ENCODE results near the gene ISOC2. TPM values are rescaled to one million over a fixed set of nuclear protein-coding genes. Genes with fewer than 3 reads are reported as not detected.
"Not testable (repeated sequence)": the region's sequence is repeated elsewhere in the genome, so short reads cannot be mapped to it uniquely, and the experiment has no call there.

Gene ISOC2
- total RNA-seq, 1 experiment from 2014 or later, result 123 TPM

DNA sequence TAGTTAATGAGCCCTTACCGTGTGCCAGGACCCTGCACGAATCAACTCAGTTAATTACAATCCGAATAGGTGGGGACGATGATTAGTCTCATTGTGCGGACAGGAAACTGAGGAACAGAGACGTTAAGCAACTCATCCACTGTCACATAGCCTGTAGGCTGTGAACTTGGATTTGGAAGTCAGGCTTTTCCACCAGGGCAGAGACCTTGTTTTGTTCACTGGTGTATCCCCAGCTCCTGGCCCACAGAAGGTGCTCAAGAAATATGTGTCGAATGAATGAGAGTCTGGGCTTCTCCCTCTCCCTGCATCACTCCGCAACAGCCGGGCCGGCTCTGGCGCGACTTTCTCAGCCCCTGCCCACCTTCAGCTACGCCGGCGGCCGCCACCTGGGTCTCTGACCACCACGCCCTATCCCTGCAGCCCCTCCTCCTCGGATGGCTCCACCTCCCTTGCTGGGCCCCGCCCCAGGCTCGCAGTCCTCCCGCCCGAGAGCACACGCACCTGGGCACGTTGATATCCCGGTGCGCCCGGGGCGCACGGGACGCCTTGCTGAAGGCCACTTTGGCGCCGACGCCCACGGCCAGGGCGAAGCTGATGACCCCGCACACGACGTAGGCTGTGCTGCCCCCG, 19.6 kb downstream of the ISOC2 start:
- DNase-seq (ENCODE audit: low read depth), result no peak

DNA sequence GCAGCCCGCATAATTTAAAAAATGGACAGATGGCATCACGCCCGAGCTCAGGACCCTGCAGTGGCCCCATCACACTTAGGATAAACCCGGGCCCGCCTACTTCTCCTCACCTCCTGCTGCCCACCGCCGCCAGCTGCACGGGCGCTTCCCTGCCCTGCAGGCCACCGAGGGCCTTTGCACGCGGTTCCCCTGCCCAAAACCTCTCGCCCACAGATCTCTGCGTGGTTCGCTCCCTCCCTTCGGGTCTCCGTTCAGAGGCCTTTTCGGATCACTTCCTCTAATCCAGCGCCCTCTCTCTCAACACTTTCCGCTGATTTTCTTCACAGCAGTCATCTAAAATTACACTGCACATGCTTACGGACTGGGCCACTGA, 20.1 kb downstream of the ISOC2 start:
- DNase-seq (ENCODE audit: low read depth), result no peak

DNA sequence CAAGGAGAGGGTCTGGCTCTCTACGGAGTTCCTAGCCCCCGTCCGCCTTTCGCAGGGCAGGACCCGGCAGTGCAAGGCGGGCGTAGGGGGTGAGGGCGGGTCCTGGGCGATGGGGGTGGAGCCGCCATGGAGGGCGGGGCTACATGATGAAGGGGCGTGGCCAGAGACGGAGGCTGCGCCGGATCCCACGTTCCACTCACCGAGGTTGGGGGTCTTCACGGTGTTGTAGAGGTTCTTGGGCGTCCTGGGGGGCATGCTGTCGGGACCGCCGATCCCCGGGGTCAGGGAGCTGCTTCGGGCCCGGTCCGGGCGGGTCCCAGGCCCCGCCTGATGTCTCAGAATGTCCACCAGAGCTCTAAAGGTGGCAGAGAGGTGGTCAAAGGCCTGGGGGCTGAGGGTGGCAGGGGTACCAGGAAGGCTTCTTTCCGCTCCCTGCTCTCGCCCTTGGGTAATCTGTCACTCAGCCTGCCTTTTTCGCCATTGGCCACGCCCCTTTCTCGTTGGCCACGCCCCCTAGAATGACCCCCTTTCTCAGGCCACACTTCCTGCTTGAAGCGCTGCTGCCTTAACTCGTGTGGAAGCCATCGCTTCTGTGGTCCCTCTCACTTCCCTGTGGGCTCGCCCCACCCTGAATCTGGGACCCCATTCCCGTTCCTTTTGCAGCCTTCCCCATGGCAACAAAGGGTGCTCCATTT, 20.9 kb downstream of the ISOC2 start:
- no peak for DNase-seq (ENCODE audit: low read depth)

DNA sequence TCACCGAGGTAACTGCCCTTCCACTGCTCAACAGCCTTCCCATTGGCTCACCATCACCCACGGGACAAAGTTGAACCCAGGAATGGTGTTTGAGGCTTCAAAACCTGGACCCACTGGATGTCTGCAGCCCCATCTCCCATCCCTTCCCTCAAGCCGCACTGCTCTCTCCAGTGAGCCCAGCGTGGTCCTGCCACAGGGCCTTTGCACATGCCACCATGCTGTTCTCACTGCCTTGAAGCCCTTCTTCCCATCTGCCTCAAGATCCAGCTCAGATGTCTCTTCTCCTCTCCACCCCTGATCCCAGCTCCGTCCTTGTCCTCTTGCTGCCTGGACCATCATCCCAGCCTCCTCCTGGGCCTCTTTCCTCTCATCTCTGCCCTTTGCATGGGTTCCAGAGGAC, 22.4 kb downstream of the ISOC2 start:
- no peak for DNase-seq (ENCODE audit: low read depth)

DNA sequence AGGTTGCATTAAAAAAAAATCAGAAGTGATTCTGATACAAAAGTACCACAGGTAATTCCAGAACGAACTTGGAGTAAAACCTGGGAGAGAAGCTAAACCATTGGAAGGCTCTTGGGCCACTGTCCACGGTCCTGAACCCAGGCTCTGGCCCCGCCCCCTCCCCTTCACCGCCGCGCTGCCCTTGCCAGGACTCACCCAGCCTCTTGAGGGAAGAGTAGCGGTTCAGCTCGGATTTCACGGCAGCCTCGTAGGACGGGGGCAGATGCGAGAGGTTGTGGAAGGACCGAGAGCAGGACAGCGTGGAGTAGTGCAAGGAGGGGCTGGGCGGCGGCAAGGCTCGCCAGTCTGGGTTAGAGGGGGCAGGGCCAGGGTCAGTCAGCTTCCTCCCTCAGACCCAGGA, 24.0 kb downstream of the ISOC2 start:
- peak; percentile 74 for DNase-seq (ENCODE audit: low read depth)

DNA sequence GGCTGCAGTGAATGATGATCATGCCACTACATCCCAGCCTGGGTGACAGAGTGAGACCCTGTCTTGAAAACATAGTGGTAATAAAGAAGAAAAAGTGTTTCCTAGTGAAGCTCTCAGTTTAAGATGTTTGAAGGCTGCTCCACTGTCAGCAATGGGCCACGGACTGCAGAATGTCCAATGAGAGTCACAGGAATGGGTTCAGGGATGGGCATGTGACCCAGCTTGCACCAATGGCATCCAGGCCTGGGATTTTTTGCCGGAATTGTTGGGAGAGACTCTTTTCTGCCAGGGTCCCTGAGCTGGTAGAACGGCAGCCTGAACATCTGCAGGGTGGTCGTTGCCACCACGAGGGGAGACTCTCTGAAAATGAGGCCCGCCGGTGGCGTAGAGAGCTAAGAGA, 24.6 kb downstream of the ISOC2 start:
- no peak for DNase-seq (ENCODE audit: low read depth)

DNA sequence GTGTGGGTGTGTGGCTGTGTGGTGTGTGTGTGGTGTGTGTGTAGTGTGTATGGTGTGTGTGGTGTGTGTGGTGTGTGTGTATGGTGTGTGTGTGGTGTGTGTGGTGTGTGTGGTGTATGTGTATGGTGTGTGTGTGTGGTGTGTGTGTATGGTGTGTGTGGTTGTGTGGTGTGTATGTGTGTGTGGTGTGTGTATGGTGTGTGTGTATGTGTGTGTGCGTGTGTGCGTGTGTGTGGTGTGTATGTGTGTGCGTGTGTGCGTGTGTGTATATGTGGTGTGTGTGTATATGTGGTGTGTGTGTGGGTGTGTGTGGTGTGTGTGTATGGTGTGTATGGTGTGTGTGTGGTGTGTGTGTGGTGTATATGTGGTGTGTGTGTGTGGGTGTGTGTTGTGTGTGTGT, 26.4 kb downstream of the ISOC2 start:
- DNase-seq (ENCODE audit: low read depth), result no peak

DNA sequence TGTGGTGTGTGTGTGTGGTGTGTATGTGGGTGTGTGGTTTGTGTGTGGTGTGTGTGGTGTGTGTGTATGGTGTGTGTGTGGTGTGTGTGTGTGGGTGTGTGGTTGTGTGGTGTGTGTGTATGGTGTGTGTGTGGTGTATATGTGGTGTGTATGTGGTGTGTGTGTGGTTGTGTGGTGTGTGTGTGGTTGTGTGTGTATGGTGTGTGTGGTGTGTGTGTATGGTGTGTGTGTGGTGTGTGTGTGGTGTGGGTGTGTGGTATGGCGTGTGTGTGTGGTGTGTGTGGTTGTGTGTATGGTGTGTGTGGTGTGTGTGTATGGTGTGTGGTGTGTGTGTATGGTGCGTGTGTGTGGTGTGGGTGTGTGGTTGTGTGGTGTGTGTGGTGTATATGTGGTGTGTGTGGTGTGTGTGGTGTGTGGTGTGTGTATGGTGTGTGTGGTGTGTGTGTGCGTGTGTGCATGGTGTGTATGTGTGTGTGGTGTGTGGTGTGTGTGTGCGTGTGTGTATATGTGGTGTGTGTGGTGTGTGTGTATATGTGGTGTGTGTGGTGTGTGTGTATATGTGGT, 27.0 kb downstream of the ISOC2 start:
- no peak for DNase-seq (ENCODE audit: low read depth)

DNA sequence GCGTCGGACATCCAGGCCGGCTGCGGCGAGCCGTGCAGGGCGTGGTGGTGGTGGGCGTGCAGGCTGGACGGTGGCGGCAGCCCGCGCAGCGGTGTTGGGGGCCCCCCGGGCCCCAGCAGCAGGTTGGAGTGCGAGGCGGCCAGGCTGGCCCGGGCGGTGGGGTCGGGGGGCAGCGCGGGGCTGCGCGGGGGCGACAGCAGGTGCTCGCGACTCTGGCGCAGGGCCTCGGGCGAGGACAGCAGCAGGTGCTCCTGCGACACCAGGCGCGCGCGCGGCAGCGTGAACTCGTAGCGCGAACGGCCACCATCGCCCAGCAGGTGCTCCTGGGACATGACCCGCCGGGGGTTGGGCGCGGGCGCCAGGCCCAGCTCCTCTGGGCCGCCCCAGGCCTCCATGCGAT, 28.1 kb downstream of the ISOC2 start:
- DNase-seq (ENCODE audit: low read depth), result no peak

DNA sequence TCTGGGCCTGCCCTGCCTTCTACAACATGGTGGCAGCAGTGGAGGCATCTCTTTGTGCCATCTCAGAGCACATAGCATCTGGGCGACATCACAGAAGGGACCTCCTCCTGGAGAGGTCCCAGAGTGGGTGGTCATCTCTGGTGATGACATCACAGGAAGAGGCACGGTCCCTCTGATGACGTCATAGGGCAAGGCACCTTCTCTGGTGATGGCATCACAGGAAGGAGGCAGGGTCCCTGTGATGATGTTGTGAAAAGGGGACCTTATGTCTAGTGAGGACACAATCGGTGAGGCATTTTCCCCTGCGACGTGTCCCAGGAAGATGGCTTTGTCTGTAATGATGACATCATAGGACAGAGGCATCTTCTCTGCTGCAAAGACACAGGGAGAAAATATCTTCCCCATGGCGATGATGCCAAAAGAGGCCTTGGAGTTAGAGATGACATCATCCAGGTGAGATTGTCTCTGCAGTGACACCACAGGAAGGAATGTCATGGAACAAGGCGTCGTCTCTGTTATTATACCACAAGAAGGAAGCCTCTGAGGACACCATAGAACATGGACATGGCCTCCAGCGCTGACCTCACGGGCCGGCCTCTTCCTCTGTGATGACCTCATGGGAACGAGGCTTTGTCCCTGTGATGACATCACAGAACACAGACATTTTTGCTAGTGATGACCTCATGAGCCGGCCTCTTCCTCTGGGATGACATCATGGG, 29.0 kb downstream of the ISOC2 start:
- no peak for DNase-seq (ENCODE audit: low read depth)

DNA sequence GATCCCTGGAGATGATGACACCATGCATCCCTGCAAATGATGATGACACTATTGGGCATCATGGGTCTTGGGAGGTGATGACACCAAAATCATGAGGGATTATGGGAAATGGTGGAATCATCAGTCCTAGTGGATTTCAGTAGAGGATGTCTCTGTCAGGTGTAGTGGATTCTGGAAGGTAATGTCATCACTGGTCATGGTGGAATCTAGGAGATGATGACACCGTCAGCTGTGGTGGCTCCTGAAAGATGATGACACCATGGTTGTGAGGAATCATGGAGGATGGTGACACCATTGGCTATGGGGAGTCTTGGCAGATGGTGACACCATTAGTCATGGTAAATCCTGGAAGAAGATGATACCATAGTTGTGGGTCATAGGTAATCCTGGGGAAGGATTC, 30.3 kb downstream of the ISOC2 start:
- no peak for DNase-seq (ENCODE audit: low read depth)

DNA sequence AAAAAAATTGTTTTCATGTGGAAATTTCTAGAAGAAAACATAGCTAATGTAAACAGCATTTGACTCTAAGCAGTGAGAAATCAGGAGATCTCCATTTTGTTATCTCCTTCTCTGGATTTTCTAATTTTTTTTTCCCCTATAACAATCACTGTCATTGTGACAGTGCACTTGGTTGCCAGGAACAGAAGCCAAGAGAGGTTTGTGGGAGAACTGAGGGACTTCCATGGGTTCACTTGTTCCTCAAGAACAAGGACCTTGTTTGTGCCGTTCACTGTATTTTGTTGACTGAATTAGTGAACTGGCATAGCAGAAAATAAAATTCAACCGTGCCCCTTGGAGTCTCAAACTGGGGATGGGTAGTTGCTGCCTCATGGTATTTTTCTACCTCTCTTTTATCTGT, 35.4 kb downstream of the ISOC2 start:
- no peak for DNase-seq (ENCODE audit: low read depth)

DNA sequence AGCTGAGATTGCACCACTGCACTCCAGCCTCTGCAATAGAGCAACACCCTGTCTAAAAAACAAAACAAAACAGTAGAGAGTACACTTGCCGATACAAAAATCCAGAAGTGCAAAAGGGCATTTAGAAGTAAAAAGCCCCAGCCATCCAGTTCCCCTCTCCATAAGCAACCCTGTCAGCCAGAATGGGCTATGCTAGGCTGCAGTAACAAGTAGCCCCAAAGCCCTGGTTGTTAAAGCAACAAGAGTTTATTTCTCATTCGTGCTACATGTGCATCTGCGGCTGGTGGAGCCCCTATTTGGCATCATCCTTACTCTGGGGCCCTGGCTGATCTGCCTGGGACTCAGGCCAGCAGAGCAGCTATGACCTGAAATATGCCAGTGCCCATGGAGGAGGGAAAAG, 36.9 kb downstream of the ISOC2 start:
- DNase-seq (ENCODE audit: low read depth), result no peak

DNA sequence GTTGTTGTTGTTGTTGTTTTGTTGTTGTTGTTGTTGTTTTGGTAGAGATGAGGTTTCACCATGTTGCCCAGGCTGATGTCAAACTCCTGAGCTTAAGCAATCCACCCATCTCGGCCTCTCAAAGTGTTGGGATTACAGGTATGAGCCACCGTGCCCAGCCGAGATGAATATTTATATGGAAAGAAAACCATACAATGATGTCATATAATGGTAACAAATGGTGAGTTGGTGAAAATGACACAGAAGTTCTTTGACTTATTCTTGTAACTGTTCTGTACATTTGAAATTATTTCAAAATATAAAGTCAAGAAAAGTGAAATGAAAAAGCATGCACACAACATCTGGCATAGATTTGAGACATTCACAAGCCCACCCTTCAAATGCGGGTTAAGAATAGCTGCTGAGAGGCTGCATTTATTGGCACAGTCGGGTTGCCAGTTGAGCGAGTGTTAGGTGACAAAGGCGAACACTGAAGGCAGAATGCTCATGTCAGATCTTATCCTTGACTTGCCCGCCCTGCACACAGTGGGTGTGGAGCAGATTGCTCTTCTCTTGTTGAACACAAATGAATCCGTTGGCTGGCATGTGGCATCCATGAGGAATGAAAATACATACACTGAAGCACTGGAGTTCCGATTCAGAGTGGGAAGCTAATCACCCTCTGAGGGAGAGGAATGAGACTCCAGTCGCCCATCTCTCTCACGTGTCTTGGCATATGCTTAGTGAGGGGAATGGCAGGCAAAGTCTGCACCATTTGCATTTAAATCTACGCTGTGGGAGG, 38.0 kb downstream of the ISOC2 start:
- DNase-seq (ENCODE audit: low read depth), result no peak

DNA sequence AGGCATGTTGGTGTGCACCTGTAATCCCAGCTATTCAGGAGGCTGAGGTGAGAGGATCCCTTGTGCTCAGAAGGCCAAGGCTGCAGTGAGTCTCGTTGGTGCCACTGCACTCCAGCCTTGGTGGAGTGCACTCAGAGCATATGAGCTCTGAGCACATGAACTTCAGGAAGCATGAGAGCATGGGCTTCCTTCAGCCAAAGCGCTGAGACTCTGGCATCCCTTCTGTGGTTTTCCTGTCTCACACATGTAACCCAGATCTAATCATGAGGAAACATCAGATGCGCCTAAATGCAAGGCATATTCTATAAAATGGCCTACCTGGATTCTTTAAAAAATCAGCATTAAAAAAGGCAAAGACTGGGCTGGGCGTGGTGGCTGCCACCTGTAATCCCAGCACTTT, 40.2 kb downstream of the ISOC2 start:
- not testable (repeated sequence) for DNase-seq (ENCODE audit: low read depth)

DNA sequence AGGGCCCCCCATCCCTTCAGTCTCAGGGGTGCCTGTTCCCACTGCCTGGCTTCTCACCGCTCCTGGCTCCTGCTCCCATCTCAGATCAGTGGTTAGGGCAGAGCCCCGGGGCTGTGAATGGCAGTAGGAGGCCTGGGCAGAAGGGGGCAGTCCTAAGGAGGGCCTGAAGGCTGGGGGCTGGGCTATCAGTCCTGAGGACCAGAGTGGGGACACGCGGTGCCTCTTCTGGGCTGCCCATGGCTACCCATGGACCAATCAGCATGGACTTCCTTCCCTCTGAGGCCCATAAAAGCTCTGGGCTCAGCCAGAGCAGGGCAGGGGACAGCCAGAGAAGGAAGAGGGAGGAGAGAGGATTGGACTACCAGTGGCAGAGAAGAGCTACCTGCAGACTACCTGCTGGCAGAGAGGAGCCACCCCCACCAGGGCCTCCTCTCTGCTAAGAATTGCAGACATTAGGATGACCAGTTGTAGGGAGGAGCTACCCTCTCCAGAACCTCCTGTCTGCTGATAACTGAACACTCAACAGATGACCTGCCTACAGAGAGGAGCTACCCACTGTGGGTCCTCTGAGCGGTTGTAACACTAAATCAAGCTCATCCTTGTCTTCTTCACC, 41.7 kb downstream of the ISOC2 start:
- DNase-seq (ENCODE audit: low read depth), result no peak

DNA sequence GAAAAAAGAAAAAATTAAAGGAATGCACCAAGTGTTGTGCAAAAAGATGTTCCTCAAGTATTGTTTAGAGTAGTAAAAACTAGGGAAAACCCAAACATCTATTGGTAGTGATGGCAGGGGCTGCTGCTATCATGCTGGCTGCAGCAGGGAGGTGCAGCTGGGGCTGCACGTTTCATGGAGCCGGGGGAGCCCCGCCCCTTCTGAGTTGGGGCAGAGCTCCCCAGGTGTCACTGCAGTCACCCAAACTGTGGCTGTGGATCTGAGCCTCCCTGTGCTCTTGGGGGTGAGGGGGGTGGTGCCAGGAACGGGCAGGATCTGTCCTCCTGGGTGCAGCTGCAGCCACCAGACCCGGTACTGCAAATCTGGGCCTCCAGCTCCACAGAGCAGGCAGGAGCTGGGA, 42.3 kb downstream of the ISOC2 start:
- no peak for DNase-seq (ENCODE audit: low read depth)

DNA sequence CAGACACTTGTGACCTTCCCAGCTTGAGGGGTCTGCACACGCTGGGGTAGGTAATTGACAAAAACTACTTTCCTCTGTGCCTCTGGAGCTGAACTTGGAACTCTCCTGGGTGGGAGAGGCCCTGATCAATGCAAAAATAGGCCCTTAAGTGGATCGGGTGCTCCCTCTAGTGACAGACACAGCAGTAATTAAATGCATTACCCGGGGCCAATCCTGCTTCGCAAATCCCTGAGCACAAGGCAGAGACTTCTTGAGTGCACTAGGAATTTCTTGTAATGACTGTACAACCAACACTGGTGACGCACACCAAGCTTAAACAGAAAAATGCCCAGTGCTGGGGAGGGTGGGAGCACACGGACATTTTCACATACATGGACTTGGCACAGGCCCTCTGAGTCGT, 43.3 kb downstream of the ISOC2 start:
- DNase-seq (ENCODE audit: low read depth), result peak; percentile 79

DNA sequence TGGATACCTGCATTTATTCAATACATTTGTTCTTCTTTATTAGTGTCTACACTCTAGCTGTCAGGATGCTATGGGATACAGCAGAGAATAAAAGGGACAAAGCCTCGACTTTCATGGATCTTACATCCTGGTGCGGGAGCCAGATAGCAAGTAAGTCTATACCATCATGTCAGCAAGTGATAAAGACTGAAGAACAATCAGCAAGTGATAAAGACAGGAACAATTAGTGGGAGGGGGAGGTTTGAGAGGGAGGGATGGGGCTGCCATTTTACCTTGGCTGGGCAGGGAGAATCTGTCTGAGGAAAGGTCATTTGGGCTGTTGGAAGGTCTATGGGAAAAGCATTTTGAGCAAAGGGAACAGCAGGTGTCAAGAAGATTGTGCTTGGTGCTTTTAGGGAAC, 51.3 kb downstream of the ISOC2 start:
- DNase-seq (ENCODE audit: low read depth), result no peak

DNA sequence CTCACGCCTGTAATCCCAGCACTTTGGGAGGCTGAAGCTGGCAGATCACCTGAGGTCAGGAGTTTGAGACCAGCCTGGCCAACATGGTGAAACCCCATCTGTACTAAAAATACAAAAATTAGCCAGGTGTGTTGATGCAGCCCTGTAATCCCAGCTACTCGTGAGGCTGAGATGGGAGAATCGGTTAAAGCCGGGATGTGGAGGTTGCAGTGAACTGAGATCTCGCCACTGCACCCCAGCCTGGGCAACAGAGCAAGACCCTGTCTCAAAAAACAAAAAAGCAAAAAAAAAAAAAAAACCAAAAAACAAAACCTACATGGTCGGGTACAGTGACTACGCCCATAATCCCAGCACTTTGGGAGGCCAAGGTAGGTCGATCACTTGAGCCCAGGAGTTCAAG, 52.3 kb downstream of the ISOC2 start:
- not testable (repeated sequence) for DNase-seq (ENCODE audit: low read depth)

DNA sequence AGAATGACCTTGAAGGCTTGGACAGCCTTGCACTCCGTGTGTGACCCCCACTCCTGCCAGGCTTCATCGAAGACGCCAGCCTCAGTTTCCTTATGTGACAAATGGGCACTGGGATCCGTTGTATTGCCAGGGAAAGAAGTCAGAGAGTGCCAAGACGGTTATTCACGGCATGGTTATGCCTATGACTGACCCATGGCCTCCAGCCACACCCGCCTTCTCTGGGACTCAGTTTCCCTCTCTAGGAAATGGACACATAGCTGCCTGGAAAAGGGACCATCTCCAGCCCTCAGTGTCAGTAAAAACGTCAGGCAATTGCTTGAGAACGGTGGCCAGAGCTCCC, 52.9 kb downstream of the ISOC2 start:
- no peak for DNase-seq (ENCODE audit: low read depth)

All from M059J (cell line).